Tibial nerve (tissue), 4 donors: ENCODE measurements around the gene PRPF38B. TPM values are rescaled to one million over a fixed set of nuclear protein-coding genes. Genes with fewer than 3 reads are reported as not detected.

Experiments used
- DNase-seq, 2 donors: peaks; one replicate each; pipeline ENCODE4 v3.0.0-alpha.2; 2019; ENCODE audit warnings: low spot score in 2 of 2
- H3K27ac ChIP-seq, 4 donors: fragments of 200-600 bp; sonication (generic) in 3 of 4; one replicate each; pipeline ENCODE4 v1.5.1; 2017 to 2019; ENCODE audit warnings: mild to moderate bottlenecking in 1 of 4
- H3K27me3 ChIP-seq, 2 donors: fragments of 200-600 bp; sonication (generic) in 1 of 2; one replicate each; pipeline versions ENCODE4 v1.5.1 to v1.6.0; 2017 to 2019
- H3K36me3 ChIP-seq, 3 donors: fragments of 200-600 bp; sonication (generic); one replicate each; pipeline ENCODE4 v1.5.1; 2018 to 2019
- H3K4me1 ChIP-seq, 4 donors: fragments of 200-600 bp; sonication (generic) in 3 of 4; one replicate each; pipeline ENCODE4 v1.5.1; 2017 to 2019
- H3K4me3 ChIP-seq, 4 donors: fragments of 200-600 bp; sonication (generic) in 3 of 4; one replicate each; pipeline ENCODE4 v1.5.1; 2017 to 2019; ENCODE audit warnings: mild to moderate bottlenecking in 1 of 4, moderate library complexity in 1 of 4
- H3K9me3 ChIP-seq, 4 donors: fragments of 200-600 bp; sonication (generic) in 3 of 4; one replicate each; pipeline ENCODE4 v1.5.1; 2017 to 2019
- EP300 ChIP-seq, 2 donors: sonication (generic); formaldehyde crosslinking; IDR thresholded peaks; one replicate each; pipeline ENCODE4 v1.6.1; 2017; ENCODE audit warnings: antibody characterized with exemption in 2 of 2, mild to moderate bottlenecking in 1 of 2
- POLR2A ChIP-seq, 2 donors: fragments of 450-650 bp; IDR thresholded peaks; one replicate each; pipeline ENCODE4 v1.6.1; 2017; ENCODE audit warnings: antibody characterized with exemption in 2 of 2, mild to moderate bottlenecking in 2 of 2, moderate library complexity in 2 of 2
- WGBS, 2 donors: methylation state at CpG; one replicate each; pipeline ENCODE4 v1.1.5; 2018; 5-methylcytosine and 5-hydroxymethylcytosine counted together
- total RNA-seq, 4 donors: library from RNA; depleted of rRNA; stranded (reverse); fragments of >200 nt; gene quantifications; one replicate each; pipeline ENCODE4 v1.1.0, GENCODE V29; 2016
- TF ChIP-seq, protein P1 (sequence below), 5 experiments: fragments of 200-600 bp in 3 of 5; fragments of 450-650 bp in 2 of 5; sonication (generic) in 3 of 5; IDR thresholded peaks; one replicate each; pipeline ENCODE4 v1.5.1; 2016 to 2019; ENCODE audit warnings: antibody characterized with exemption in 5 of 5, mild to moderate bottlenecking in 3 of 5, moderate library complexity in 2 of 5

PRPF38B gene
- total RNA-seq, 4 donors from 2014 or later = 25.7 to 34.1 (median 29.3) TPM

DNA sequence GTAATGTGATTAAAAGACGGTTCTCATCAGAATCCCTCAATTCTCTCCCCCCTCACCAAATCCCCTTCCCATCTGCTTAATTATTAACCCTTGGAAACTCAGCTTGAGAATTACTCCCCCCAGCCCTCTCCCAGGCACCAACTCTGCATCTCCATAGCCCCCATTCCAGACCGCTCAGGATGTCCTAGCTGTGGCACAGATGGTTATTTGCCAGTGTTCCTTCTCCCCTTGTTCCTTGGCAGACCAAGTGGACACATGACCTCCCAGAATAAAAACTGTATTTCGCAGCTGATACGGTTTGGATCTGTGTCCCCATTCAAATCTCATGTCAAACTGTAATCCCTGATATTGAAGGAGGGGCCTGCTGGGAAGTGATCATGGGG lies 45.9 kb upstream of the PRPF38B start:
- Histone ChIP-seq H3K4me3 (no peak overlapping the region), H3K27ac (peak overlapping the region; percentile 27 to 91 (median 80)), H3K27me3 (no peaks in the 10 kb centered on the region), H3K36me3 (peaks cover 0 to 14% (median 0%) of the 10 kb centered on the region in 3 donors), H3K9me3 (no peaks in the 10 kb centered on the region), H3K4me1 (peaks cover 0 to 32% (median 15%) of the 10 kb centered on the region in 4 donors)
- no peak for DNase-seq
- WGBS, 2 donors = 68 to 78% methylated on average over 4 of the region's 4 CpGs
- TF ChIP-seq, protein P1, sequence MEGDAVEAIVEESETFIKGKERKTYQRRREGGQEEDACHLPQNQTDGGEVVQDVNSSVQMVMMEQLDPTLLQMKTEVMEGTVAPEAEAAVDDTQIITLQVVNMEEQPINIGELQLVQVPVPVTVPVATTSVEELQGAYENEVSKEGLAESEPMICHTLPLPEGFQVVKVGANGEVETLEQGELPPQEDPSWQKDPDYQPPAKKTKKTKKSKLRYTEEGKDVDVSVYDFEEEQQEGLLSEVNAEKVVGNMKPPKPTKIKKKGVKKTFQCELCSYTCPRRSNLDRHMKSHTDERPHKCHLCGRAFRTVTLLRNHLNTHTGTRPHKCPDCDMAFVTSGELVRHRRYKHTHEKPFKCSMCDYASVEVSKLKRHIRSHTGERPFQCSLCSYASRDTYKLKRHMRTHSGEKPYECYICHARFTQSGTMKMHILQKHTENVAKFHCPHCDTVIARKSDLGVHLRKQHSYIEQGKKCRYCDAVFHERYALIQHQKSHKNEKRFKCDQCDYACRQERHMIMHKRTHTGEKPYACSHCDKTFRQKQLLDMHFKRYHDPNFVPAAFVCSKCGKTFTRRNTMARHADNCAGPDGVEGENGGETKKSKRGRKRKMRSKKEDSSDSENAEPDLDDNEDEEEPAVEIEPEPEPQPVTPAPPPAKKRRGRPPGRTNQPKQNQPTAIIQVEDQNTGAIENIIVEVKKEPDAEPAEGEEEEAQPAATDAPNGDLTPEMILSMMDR (IDR thresholded peaks at IDR 0.05) = no peak
- TF ChIP-seq EP300 (IDR thresholded peaks at IDR 0.05) = no peak
- TF ChIP-seq POLR2A (IDR thresholded peaks at IDR 0.05) = no peak

DNA sequence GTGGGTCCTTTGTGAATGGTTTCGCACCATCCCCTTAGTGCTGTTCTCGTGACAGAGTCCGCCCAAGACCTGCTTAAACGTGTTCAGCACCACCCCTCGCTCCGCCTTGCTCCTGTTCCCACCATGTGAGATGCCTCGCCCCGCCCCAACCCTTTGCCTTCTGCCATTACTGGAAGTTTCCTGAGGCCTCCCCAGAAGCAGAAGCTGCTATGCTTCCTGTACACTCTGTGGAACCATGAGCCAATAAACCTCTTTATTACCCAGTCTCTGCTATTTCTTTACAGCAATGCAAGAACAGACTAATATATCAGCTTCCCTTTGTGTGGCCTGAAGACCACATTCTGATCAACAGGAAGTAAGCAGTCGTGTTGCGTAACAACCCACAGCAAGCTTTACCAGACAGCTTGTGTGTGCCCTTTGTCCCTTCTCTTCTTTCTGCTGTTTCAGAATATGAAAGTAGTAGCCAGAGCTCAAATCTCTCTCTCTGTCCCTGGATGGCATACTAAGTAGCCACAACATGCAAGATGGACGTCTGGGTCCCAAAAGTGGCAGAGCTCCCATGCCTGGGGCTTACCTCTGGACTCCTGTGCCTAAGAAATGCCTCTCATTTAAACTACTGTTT lies 45.4 kb upstream of the PRPF38B start:
- no peaks in the 10 kb centered on the region for H3K27me3 ChIP-seq
- peaks cover 0 to 32% (median 15%) of the 10 kb centered on the region in 4 donors for H3K4me1 ChIP-seq
- 73 to 74% methylated on average over 11 of the region's 11 CpGs for WGBS, 2 donors
- DNase-seq = peak; percentile 53 to 64
- no peaks in the 10 kb centered on the region for H3K9me3 ChIP-seq
- peaks cover 0 to 14% (median 0%) of the 10 kb centered on the region in 3 donors for H3K36me3 ChIP-seq
- no peak overlapping the region for H3K4me3 ChIP-seq
- peak overlapping the region in 3 of 4 donors; percentile 79 to 91 (median 80) for H3K27ac ChIP-seq
- TF ChIP-seq POLR2A (IDR thresholded peaks at IDR 0.05) (peak in 1 of 2 donors; percentile 20), EP300 (IDR thresholded peaks at IDR 0.05) (peak in 1 of 2 donors; percentile 85)
- TF ChIP-seq, protein P1 (IDR thresholded peaks at IDR 0.05) = no peak

DNA sequence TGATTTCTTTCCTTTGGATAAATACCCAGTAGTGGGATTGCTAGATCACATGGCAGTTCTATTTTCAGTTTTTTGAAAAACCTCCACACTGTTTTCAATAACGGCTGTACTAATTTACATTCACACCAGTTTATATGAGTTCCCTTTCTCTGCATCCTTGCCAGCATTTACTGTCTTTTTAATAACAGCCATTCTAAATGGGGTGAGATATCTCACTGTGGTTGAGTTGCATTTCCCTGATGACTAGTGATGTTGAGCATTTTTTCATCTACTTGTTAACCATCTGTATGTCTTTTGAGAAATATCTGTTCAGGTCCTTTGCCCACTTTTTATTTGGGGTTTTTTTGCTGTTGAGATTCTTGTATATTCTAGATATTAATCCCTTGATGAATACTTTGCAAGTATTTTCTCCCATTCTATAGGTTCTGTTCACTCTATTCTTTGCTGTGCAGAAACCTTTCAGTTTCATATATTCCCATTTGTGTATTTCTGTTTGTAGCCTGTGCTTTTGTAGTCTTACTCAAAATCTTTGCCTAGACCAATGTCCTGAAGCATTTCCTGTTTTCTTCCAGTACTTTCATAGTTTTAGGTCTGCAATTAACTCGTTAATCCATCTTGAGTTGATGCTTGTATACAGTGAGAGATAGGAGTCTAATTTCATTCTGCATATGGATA lies 38.5 kb upstream of the PRPF38B start:
- TF ChIP-seq, protein P1 (IDR thresholded peaks at IDR 0.05) = no peak
- no peak for DNase-seq

DNA sequence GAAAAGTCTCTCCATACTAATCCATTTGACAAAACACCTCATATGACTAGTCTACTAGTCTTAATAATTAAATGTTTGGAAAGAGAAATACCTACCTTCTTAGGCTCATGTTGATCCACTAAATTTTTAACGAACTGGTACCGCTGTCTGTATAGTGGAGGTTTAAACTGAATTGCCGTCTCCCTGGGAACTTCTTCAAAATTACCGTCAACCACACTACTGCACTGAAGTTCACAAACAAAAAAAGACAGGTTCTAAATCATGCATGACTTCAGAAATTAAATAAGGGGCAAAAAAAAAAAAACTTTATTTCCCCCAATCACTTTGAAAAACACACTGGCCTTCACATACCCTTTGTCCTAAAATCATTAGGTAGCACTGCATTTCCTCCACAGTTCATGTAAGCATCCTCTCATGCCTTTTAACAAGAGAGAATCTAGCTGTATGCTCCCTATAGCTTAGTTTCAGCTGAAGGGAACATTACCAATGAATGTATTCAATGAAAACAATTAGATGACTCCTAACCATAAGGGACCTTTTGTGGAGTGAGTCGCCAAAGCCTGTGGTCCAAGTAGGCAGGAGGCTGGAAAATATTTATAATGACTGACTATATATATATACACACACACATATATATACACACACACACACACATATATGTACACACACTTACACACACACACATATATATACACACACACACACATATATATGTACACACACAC lies 34.6 kb upstream of the PRPF38B start:
- no peak overlapping the region for H3K4me3 ChIP-seq
- no peak for TF ChIP-seq EP300 (IDR thresholded peaks at IDR 0.05)
- TF ChIP-seq POLR2A (IDR thresholded peaks at IDR 0.05) = no peak
- TF ChIP-seq, protein P1 (IDR thresholded peaks at IDR 0.05) = no peak
- DNase-seq = no peak
- no peaks in the 10 kb centered on the region for H3K27me3 ChIP-seq
- 76 to 79% methylated on average over 5 of the region's 5 CpGs for WGBS, 2 donors
- H3K4me1 ChIP-seq = peaks cover 0 to 8% (median 4%) of the 10 kb centered on the region in 4 donors
- no peaks in the 10 kb centered on the region for H3K36me3 ChIP-seq
- no peak overlapping the region for H3K27ac ChIP-seq
- no peaks in the 10 kb centered on the region for H3K9me3 ChIP-seq

More for the DNA sequence above, 38.5 kb upstream of the PRPF38B start:
- 56 to 71% methylated on average over 2 of the region's 2 CpGs for WGBS, 2 donors
- H3K27me3 ChIP-seq = no peaks in the 10 kb centered on the region
- H3K4me3 ChIP-seq = no peak overlapping the region
- H3K36me3 ChIP-seq = peaks cover 0 to 14% (median 0%) of the 10 kb centered on the region in 3 donors
- H3K4me1 ChIP-seq = no peaks in the 10 kb centered on the region
- H3K9me3 ChIP-seq = no peaks in the 10 kb centered on the region
- no peak overlapping the region for H3K27ac ChIP-seq
